Inferior parietal cortex (tissue), 1 donor: ENCODE measurements around the gene ATAT1.

Source experiments
- DNase-seq: peaks from one replicate; pipeline ENCODE4 v3.0.0-alpha.2; 2016; ENCODE audit errors: extremely low spot score

ATAT1 gene

GRCh38 chr6:30626484-30627366 lies at the start of gene ATAT1:
Gene ATAT1, plus strand, starts transcription at chr6:30626874.
- DNase-seq, result peak; percentile 84

GRCh38 chr6:30578051-30578450 lies 48.6 kb upstream of the ATAT1 start:
- no peak for DNase-seq

- DNase-seq, result no peak
Observed at GRCh38 chr6:30583921-30584320, 42.8 kb upstream of the ATAT1 start.

- DNase-seq, result no peak
Observed at GRCh38 chr6:30589754-30590358, 36.8 kb upstream of the ATAT1 start.

- no peak for DNase-seq
Observed at GRCh38 chr6:30590509-30590908, 36.2 kb upstream of the ATAT1 start.

GRCh38 chr6:30591008-30591407 lies 35.7 kb upstream of the ATAT1 start:
- DNase-seq, result no peak

- DNase-seq, result no peak
Observed at GRCh38 chr6:30592287-30592686, 34.4 kb upstream of the ATAT1 start.

- peak; percentile 85 for DNase-seq
Observed at GRCh38 chr6:30597315-30598144, 29.1 kb upstream of the ATAT1 start.

- DNase-seq, result no peak
Observed at GRCh38 chr6:30598912-30599624, 27.6 kb upstream of the ATAT1 start.

- no peak for DNase-seq
Observed at GRCh38 chr6:30599625-30600324, 26.9 kb upstream of the ATAT1 start.

GRCh38 chr6:30600451-30600961 lies 26.2 kb upstream of the ATAT1 start:
- DNase-seq, result no peak

- DNase-seq, result no peak
Observed at GRCh38 chr6:30601436-30601814, 25.2 kb upstream of the ATAT1 start.

- DNase-seq, result no peak
Observed at GRCh38 chr6:30601815-30602641, 24.6 kb upstream of the ATAT1 start.

- no peak for DNase-seq
Observed at GRCh38 chr6:30603961-30604360, 22.7 kb upstream of the ATAT1 start.

- no peak for DNase-seq
Observed at GRCh38 chr6:30610065-30610464, 16.6 kb upstream of the ATAT1 start.

GRCh38 chr6:30611150-30611855 lies 15.4 kb upstream of the ATAT1 start:
- no peak for DNase-seq

- DNase-seq, result no peak
Observed at GRCh38 chr6:30611856-30612194, 14.8 kb upstream of the ATAT1 start.

GRCh38 chr6:30612213-30612612 lies 14.5 kb upstream of the ATAT1 start:
- DNase-seq, result no peak

GRCh38 chr6:30612687-30613248 lies 13.9 kb upstream of the ATAT1 start:
- no peak for DNase-seq
